Stimulated activated CD8-positive, alpha-beta memory T cell treated with anti-CD3 and anti-CD28 coated beads, Interleukin-4, amount 100 ng/mL, for 24 hours (primary cell): ENCODE data around the gene INS.

Experiments used
- DNase-seq: peaks from one replicate; pipeline ENCODE4 v3.0.0-alpha.2; 2020; ENCODE audit warnings: low read depth

Gene INS

DNA sequence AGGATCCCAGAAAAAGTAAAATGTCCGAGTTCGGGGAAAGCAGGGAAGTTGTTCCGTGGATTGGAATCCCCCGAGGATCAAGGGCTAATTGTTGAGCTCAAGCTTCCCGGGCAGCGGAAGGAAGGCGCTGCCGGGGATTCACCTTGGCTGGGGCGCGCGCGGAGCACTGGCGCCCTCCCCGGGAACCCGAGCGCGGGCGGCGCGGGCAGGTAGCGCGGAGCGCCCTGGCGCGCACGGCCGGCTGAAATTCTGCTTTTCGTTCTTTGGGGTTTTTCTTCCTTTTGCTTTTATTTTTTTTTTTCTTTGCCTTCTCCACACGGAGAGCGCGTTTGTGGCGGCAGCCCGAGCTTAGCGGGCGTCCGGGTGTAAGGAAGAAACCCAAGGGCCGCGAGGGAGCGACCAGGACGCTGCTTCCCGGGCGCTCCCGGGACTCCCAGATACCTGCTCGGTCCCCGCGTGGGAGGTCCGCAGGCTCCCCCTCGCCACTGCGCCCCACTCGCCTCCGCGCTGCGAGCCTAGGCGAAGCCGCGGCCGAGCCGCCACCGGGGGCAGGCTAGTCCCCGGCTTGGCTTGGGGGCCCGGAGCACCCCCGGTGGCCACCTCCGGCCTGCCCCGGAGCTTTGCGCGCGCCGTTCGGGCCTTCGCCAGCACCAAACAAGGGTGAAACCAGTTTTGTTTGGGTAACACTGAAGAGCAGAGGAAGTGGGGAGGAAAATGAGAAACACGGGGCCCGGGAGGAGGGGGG, 17.0 kb downstream of the INS start:
- no peak for DNase-seq

DNA sequence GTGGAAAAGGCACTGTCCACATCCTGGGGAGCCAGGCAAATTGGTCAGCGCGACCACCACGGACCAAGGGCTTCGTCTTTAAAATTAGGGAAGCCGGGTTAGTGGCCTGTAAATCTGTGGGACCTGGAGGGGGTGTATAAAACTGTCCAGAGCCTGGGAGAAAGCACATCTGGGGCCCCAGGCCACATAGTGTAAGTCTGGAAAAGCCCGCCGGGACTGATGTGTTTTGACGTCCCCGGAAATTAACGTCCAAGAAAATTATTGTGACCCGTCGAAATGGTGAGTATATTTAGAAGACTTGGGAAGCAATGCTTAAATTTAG, 17.6 kb downstream of the INS start:
- DNase-seq, result no peak

DNA sequence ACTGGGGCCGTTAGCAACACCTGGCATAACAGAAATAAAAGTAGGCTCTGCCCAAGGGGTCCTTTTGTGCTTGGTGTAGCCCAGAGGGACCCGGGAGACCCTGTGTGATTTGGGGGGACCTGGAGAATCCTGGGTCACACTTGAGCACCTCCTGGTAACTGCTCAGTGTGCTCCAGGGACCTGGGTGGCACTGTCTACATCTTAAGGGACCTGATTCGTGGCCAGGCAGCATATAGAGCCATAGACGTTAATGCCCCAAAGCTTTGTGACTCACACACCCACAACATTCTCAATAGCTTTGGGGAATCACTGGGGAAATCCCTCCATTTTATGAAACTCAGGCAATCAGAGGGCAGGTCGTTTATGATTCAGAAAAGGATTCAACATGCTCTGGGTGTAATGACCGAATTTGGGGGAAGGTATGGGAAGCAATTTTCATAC, 18.2 kb downstream of the INS start:
- no peak for DNase-seq

DNA sequence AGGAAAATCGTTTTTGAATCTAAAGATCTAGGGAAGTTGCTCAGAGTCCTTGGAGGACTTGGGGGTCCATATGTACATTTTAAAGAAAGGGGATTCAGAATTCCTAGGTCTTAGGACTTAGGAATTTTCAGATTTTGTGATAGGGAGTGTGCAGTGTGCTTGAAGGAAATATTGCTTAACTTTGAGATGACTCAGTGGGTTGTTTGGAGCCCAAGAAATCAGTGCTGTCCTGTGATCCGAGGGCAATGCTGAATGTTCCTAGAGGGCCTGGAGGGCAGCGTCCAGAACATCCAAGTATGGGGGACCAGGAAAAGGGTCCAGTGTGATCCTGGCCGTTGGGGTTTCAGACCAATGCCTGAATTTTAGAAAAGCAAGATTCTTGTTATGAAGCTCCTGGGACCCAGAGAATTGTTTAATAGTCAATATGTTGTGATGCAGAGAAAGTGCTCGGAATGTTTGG, 18.7 kb downstream of the INS start:
- DNase-seq, result no peak

DNA sequence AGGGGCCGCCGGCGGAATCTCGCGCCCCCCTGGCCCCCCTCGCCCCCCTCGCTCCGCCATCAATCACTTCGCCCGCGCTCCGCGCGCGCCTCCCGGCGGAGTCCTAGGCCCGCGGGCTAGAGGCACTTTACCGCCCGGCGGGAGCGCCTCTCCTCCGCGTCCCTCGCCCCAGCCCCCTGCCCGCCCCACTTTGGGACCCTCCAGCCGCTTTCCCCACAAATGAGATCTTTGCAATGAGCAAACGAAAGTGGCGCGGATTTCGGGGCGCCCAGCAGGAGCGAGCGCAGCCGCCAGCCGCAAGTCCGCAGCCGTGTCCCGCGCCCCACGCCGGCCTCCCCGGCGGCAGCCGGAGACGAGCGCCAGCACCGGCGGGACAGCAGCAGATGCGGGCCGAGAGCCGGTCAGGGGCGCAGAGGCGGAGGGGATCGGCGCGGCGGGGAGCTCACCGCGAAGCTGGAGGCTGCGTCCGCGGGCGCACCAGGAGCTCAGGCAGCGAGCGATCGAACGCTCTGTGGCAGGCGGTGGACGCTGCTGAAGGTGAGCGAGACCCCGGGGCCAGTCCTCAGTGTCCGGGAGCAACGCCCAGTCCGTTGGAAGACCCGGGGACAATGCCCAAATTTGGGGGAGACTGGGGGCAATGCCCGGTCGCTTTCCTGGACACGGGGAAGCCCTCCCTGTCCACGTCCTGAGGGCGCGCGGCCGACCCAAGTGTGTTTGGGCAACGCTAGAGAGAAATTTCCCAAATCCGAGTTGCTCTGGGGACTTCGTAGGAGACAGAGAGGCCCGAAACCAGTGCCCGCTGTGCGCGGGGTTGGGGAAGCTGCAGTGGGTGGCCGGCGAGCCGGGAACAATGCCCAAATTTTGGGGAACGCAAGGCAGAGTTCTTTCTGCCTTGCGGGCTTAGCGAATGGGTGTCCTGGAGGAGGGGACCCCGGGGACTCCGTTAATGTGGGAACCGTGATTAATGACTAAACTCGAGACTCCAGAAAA, 20.3 kb downstream of the INS start:
- DNase-seq, result no peak

DNA sequence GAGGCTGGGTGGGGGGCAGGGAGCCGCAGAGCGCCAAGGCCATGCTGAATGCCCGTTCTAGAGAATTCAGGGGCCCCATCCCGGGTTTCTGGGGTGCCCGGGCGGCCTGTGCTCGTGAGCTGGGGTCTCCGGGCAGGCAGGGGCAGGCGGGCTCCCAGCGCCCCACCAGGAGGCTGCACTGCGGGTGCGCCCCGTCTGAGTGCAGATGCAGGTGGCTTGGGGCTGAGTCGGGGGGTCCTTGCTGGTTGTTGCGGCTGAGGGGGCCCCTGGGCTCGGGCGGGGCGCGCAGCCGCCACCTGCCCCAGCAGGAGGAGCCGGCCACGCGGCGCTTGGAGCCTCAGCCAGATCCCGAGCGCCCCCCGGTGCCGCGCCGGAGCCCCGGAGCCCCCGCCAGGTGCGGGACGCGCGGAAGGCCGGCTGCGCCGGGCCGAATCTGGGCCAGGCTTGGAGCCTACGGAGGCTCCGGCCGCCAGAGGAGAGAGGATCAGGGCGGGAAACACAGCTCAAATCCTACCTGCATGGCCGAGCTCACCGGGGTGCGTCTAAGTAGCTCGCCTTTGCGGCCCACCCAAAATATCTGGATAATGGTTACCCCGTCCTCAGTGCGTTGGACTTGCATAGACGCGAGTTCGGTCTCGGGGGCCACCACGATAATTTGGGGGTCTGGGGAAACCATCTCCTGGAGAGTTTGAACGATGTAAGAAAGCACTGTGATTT, 21.2 kb downstream of the INS start:
- DNase-seq, result no peak

DNA sequence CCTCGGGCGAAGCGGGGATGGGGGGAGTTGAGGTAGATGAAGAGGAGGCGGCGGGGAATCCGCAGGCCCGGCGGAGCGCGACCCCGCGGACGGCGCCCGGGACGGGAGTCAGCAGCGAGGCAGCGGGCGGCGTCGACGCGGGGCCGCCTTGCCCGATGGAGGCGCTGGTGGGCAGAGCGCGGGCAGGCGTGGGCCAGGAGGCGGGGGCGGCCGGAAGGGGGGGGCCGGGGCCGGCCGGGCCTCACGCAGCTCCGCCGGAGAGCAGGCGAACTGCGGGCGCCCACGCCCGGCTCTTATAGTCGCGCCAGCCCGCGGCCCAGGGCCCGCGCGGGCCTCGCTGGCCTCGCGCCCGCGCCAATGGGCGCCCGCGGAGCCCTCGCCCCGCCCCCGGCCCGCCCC, 21.9 kb downstream of the INS start, which contains the start of gene IGF2:
IGF2 (minus strand) TSS at position 267 of the 399 bp plus-strand sequence. CDS start 3,866 bp downstream, outside the sequence.
- DNase-seq, result no peak

DNA sequence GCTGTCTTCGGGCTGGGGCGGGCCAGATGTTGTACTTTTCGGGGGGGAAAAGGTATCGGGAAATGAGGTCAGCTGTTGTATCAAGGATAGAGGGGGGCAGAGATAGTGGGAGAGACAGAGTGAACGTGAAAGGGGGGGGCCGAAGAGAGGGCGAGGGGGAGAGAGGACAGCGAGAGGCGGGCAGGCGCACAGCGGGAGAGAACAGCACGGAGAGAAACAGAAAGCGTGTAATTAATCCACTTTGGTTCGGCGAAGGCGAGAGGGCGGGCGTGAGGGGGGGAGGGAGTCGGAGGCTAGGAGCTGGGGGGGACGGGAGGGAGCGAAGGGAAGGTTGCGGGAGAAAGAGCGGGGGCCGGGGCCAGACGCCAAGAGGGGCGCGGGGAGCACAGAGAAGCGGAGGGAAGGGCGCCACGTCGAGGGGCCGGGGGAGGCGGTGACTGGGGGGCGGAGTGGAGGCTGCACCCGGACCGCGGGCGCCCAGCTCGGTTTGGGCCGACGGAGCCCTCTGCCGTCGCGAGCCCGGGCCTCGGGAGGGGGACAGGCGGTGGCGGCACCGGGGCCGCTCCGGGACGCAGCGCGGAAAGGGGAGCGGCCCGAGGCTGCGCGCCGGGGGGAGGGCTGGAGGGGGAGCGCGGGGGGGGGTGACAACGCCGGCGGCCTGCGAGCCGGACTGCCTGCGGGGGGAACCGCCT, 22.4 kb downstream of the INS start:
- no peak for DNase-seq

DNA sequence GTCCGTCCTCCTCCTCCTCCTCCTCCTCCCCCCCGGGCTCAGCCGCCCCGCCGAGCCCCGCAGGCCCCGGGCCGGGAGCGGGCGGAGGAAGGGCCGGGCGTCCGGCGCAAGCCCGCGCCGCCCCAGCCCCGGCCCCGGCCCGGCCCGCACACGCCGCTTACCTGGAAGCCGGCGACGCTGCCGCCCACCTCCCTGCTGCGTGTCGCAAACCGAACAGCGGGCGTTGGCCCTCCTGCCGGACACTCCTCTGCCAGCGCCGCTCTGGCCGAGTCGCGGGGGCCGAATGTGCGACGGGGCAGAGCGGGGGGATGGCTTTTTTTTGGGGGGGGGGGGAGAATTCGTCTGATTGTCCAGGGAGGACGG, 23.0 kb downstream of the INS start:
- no peak for DNase-seq

DNA sequence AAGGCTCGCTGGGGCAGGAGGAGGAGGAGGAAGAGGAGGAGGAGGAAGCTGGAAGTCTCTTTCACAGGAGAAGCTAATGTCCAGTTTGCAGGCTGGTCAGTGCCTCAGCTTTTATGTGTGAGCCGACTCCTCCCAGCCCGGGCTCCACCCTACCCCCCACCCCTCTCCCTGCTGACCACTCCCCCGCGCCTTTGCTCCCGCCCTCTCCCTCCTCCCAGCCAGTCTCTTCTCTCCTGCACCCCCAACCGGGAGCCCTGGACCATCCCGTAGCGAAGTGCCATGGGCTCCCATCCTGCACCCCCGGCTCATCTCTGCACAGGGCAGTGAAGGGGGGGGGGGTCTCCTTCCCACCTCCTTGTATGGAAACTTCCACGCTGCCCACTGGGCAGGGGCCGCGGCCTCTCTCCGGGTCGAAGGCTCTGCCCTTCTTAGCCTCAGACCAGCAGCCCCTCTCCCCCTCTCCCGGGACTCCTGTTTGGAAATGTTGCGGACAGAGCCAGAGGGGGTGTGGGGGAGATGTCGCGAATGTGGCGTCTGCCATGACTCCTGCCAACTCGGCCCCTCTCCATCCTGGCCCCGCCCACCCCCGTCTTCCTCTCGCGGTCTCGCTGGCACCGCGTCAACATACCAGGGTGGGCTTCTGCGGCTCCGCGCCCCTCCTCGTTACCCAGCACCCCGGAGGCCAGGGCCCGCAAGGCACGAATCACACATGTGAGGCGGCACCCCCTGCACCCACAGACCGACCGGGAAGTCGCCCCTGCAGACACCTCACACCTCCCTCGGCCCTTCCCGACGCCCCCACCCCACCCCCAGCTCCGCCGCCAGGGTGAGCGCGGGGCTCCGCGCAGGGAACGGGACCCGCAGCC, 23.6 kb downstream of the INS start:
- DNase-seq, result no peak

DNA sequence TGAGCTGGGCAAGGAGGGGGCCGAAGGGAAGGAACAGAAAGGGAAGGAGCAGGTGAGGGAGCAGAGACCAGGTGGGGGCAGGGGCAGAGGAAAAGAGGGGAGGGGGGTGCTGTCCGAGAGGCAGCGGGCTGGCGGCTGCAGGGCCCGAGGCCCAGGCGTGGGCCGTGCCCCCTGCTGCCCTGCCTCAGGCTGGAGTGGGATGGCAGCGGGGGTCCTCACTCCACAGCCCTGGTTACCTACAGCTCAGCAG, 24.1 kb downstream of the INS start:
- no peak for DNase-seq

DNA sequence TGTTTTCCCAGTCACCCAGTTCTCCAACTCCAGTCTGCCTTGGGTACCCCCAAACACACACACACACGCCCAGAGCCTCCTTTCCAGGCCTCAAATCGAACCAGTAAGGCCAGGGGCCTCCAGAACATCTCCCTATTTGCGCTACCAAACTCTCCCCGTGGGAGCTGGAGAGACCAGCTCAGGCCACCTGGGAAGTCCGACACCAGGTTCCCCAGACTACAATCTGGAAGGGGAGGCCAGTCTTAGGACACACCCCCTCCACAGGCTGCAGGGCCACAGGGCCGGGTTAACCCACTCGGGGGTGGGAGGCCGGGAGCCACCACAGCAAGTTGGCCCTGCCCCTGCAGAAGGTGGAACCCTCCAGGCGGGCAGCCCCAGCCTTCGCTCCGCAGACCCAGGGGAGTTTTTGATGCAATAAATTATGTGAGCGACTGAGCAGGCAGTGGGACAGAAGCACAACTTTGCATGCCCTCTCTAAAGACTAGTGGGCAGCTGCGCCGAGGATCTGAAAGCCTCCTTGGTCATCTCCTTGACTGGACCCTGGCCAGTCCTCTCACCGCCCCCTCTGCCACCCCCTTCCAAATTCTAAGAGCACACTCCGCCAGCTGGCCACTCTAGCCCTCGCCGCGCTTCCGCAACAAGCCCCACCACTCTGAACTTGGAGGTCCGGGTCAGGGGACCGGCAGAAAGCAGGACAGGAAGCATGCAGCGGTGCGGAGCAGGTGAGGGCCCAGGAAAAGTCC, 24.6 kb downstream of the INS start:
- DNase-seq, result no peak

DNA sequence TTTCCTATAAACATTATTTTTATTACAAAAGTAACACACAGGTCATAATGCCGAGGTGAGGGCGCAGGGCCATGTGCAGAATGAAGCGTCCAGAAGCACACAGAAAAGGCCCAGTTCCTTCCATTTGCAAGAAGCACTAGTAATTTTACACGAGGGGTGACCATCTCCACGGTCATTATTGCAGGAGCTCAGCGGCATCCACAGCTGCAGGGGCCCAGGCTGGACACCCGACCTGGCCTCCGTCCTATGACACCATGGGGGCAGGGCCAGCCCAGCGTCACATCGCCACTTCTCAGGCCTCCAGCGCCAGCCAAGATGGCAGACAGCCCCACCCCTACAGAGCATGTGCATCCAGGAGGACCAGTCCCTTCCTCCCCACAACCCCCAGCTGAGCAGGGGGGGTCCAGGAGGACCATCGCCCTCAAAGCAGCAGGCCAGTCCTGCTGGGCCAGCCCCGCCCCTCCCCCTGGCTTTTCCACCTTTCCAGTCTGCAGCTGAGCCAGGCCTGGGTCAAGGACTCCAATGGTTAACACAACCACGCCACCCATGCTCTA, 25.3 kb downstream of the INS start:
- no peak for DNase-seq

DNA sequence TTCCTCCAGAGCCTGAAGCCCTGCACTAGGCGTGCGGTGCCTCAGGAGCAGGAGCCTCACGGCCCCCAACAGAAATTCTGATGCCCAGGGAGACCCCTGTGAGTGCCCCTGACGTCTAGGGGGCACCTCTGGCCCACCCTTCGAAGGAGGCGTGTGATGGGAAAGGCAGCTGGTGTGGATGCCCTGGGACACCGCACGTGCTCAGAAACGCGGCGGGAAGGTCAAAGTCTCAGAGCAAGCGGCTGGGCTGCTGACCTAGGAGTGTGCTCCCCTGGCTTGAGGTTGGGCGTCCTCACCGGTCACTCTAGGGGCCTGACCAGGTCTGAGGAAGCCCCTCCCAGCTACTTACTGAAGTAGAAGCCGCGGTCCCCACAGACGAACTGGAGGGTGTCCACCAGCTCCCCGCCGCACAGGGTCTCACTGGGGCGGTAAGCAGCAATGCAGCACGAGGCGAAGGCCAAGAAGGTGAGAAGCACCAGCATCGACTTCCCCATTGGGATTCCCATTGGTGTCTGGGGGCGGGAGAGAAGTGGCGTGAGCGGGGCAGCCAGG, 25.9 kb downstream of the INS start:
- DNase-seq, result no peak

DNA sequence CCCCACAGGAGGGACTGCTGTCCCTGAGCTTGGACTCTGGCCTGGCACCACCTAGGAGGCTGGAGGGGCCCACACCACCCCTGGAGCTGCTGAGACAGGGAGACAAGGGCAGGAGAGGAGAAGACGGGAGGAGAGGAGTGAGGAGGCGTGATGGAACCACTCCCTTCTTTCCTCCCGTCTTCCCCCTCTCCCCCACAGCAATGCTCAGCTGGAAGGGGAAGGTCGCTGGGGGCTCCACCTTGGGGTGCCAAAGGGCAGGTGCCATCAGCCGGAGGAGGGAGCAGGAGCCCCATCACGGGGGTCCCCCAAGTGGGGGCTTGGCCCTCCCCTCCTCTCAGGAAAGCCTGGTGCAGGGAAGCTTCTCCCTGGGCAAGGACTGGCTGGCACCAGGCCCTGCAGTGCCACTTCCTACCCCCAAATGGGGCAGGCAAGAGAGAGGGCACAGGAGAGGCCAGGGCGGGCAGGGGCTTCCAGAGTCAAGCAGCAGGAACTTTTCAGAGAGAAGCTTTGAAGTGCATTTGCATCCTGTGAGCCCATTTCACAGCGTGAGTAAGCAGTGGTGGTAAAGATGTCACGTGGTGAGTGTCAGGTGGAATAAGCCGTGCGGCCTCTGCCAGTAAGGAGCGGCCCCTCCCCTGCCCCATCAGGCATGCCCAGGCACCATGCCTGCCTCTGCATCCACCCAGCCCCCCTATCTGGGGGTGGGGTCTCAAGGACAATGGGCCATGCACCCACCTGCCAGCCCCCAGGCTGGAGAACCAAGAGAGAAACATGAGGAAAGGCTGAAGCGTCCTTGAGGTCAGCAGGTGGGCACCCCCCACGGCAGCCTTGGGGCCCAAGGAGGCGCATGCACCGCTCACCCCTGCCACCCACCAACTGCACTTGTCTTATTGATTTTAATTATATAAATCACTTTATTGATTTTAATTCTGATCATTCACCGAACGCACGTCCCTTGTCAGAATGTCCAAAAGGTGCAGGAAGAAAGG, 26.7 kb downstream of the INS start:
- no peak for DNase-seq

DNA sequence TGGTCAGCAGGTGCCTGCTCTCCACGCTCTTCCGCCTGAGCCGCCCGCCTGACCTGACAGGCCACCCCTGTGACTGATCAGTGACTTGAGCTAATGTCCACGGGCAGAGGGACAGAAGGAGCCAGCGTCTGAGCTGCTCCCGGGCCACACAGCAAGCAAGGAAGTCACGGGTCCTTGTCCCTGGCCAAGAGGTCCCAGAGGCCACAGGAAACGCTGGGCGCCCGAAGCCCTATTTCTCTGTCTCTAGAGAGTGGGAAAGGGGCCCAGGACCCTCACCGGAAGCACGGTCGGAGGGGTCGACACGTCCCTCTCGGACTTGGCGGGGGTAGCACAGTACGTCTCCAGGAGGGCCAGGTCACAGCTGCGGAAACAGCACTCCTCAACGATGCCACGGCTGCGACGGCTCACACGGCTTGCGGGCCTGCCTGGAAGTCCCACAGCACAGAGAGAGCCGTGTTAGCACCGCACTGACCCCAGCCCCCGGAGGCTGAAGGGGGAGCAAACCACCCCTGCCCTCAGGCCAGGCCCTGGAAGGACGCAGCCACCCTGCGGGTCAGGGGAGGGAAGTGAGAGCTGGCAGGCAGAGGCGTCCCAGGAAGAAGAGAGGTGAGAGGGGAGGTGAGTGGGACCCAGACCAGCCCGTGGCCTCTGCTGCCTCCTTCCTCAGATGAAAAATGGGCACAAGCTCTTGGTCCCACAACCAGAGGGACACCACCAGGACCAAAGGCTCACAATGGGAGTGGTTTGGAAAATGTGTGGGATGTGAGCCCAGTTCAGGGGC, 27.6 kb downstream of the INS start:
- no peak for DNase-seq

DNA sequence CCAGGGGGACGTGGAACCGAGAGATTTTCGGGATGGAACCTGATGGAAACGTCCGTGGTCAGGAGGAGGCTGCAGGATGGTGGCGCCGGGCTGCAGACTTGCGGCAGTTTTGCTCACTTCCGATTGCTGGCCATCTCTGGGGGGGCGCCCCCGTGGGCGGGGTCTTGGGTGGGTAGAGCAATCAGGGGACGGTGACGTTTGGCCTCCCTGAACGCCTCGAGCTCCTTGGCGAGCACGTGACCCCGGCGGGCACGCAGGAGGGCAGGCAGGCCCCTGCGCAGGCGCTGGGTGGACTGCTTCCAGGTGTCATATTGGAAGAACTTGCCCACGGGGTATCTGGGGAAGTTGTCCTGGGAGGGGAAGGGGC, 28.2 kb downstream of the INS start:
- DNase-seq, result no peak

DNA sequence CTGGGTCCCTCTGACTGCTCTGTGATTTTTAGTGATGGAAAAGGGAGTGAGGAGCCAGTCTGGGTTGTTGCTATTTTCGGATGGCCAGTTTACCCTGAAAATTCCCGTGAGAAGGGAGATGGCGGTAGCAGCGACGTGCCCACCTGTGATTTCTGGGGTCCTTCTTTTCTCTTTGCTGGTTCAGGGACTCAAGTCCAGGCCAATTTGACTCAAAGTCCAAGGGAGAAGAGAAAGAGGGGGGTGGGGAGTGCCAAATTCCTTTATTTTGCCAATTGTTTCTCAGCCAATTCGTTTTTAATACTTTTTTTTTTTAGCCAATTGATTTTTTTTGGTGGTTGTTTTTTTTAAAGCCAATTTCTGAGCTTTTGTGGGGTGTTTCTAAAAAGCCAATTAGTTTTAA, 28.8 kb downstream of the INS start:
- no peak for DNase-seq
